ENCODE measurements around the gene MAST4.
A peak's percentile ranks its signal among the peaks of the same experiment; 100 is the strongest.

The MAST4 gene

GRCh38 chr5:66850354-66851075, 254.3 kb downstream of the MAST4 start:
- DNase-seq = no peak

GRCh38 chr5:66851306-66851705, 255.1 kb downstream of the MAST4 start:
- no peak for DNase-seq

GRCh38 chr5:66854416-66854815, 258.2 kb downstream of the MAST4 start:
- no peak for DNase-seq

- no peak for DNase-seq
Observed at GRCh38 chr5:66856041-66856805, 260.0 kb downstream of the MAST4 start.

- no peak for DNase-seq
Observed at GRCh38 chr5:66859526-66859925, 263.3 kb downstream of the MAST4 start.

- DNase-seq = no peak
Observed at GRCh38 chr5:66860199-66860975, 264.2 kb downstream of the MAST4 start.

- no peak for DNase-seq
Observed at GRCh38 chr5:66861402-66861801, 265.2 kb downstream of the MAST4 start.

GRCh38 chr5:66862020-66862419, 265.8 kb downstream of the MAST4 start:
- no peak for DNase-seq

- DNase-seq = no peak
Observed at GRCh38 chr5:66863243-66864170, 267.3 kb downstream of the MAST4 start.

- DNase-seq = peak; percentile 24
Observed at GRCh38 chr5:66864240-66864884, 268.2 kb downstream of the MAST4 start.

GRCh38 chr5:66867618-66868322, 271.6 kb downstream of the MAST4 start:
- no peak for DNase-seq

- DNase-seq = peak; percentile 45
Observed at GRCh38 chr5:66869347-66869746, 273.2 kb downstream of the MAST4 start.

- DNase-seq = no peak
Observed at GRCh38 chr5:66870708-66871107, 274.5 kb downstream of the MAST4 start.

GRCh38 chr5:66871651-66872050, 275.5 kb downstream of the MAST4 start:
- no peak for DNase-seq

- DNase-seq = no peak
Observed at GRCh38 chr5:66872736-66873331, 276.6 kb downstream of the MAST4 start.

- no peak for DNase-seq
Observed at GRCh38 chr5:66874004-66874403, 277.8 kb downstream of the MAST4 start.

GRCh38 chr5:66875315-66875714, 279.1 kb downstream of the MAST4 start:
- DNase-seq = no peak

GRCh38 chr5:66876266-66876807, 280.1 kb downstream of the MAST4 start:
- DNase-seq = no peak

GRCh38 chr5:66877843-66878242, 281.6 kb downstream of the MAST4 start:
- no peak for DNase-seq

- DNase-seq = no peak
Observed at GRCh38 chr5:66880401-66880800, 284.2 kb downstream of the MAST4 start.
